OCI-LY1 (cell line): Measurements from ENCODE around the gene ADAMTS12.

Source experiments
- H2AFZ ChIP-seq: fragments of 200-600 bp; sonication (generic), shearing (Covaris generic); 2 replicates; pipeline ENCODE4 v1.6.0; 2014; ENCODE audit warnings: antibody characterized with exemption, mild to moderate bottlenecking, low read length
- H3F3A ChIP-seq: fragments of 200-600 bp; sonication (generic), shearing (Covaris generic); 2 replicates; pipeline ENCODE4 v1.6.0; 2014; ENCODE audit warnings: mild to moderate bottlenecking, antibody characterized with exemption, low read length, moderate library complexity; ENCODE audit not compliant: insufficient read depth
- H3K27ac ChIP-seq: fragments of 200-600 bp; sonication (generic); 2 replicates; pipeline ENCODE4 v1.5.1; 2014; ENCODE audit warnings: low read length, mixed run types, mild to moderate bottlenecking, low read depth; ENCODE audit not compliant: poor library complexity, severe bottlenecking
- H3K27me3 ChIP-seq: fragments of 200-600 bp; sonication (generic); 2 replicates; pipeline ENCODE4 v1.6.0; 2014; ENCODE audit warnings: antibody characterized with exemption, mild to moderate bottlenecking, low read length, moderate library complexity; ENCODE audit not compliant: insufficient read depth
- H3K36me3 ChIP-seq: fragments of 200-600 bp; sonication (generic); 2 replicates; pipeline ENCODE4 v1.6.1; 2014; ENCODE audit warnings: mild to moderate bottlenecking, antibody characterized with exemption, low read length, moderate library complexity, mixed read lengths; ENCODE audit not compliant: insufficient read depth
- H3K4me1 ChIP-seq: fragments of 200-600 bp; sonication (generic); 2 replicates; pipeline ENCODE4 v1.5.1; 2014; ENCODE audit warnings: mild to moderate bottlenecking, low read length, moderate library complexity; ENCODE audit not compliant: insufficient read depth, severe bottlenecking
- H3K4me2 ChIP-seq: fragments of 200-600 bp; sonication (generic), shearing (Covaris generic); 2 replicates; pipeline ENCODE4 v1.6.1; 2014; ENCODE audit warnings: low read length
- H3K4me3 ChIP-seq: fragments of 200-600 bp; sonication (generic); 2 replicates; pipeline ENCODE4 v1.5.1; 2014; ENCODE audit warnings: low read length, low read depth, mild to moderate bottlenecking, mixed read lengths; ENCODE audit not compliant: poor library complexity, severe bottlenecking
- H3K79me2 ChIP-seq: fragments of 200-600 bp; shearing (Covaris generic); 2 replicates; pipeline ENCODE4 v1.6.1; 2016; ENCODE audit warnings: mixed run types, low read length, mixed read lengths; ENCODE audit not compliant: insufficient read depth
- H3K9ac ChIP-seq: fragments of 200-600 bp; sonication (generic), shearing (Covaris generic); 2 replicates; pipeline ENCODE4 v1.6.1; 2014; ENCODE audit warnings: mild to moderate bottlenecking, low read length, mixed read lengths
- H3K9me2 ChIP-seq: fragments of 200-600 bp; sonication (generic), shearing (Covaris generic); 2 replicates; pipeline ENCODE4 v1.6.1; 2014; ENCODE audit warnings: low read depth, mild to moderate bottlenecking, low read length, mixed read lengths
- H3K9me3 ChIP-seq: fragments of 200-600 bp; shearing (Covaris generic); 2 replicates; pipeline ENCODE4 v1.6.1; 2014; ENCODE audit warnings: low read length, mixed read lengths
- H4K20me1 ChIP-seq: fragments of 200-600 bp; sonication (generic), shearing (Covaris generic); 2 replicates; pipeline ENCODE4 v1.6.0; 2016; ENCODE audit warnings: mild to moderate bottlenecking, low read length; ENCODE audit not compliant: insufficient read depth
- EZH2 ChIP-seq: fragments of 200-600 bp; sonication (generic), shearing (Covaris generic); IDR thresholded peaks from 2 replicates; pipeline ENCODE4 v1.8.0; 2017; ENCODE audit warnings: borderline replicate concordance, mixed run types, mild to moderate bottlenecking, antibody characterized with exemption, low read length, moderate library complexity, mixed read lengths
- TF ChIP-seq, protein P1 (sequence below): fragments of 200-600 bp; sonication (generic), shearing (Covaris generic); IDR thresholded peaks from 2 replicates; pipeline ENCODE4 v1.5.1; 2017; ENCODE audit warnings: mild to moderate bottlenecking, antibody characterized with exemption, low read length, moderate library complexity, mixed read lengths

The ADAMTS12 gene

DNA sequence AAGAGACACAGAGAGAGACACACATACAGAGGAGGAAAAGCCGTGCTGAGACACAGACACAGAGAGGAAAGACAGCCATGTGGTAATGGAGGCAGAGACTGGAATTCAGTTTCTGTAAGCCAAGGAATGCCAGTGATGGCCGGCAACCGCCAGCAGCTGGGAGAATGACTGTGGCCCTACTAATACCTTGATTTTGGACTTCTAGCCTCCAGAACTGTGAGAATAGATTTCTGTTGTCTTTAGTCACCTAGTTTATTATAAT is 360.8 kb downstream of the ADAMTS12 start:
- H3K36me3 ChIP-seq = no peaks in the 10 kb centered on the region
- H3K9me3 ChIP-seq = no peaks in the 10 kb centered on the region
- H3K4me3 ChIP-seq = no peak overlapping the region
- H2AFZ ChIP-seq = no peak overlapping the region
- no peak overlapping the region for H3K4me2 ChIP-seq
- no peak overlapping the region for H3K27ac ChIP-seq
- H3K9ac ChIP-seq = no peak overlapping the region
- no peaks in the 10 kb centered on the region for H4K20me1 ChIP-seq
- H3K4me1 ChIP-seq = no peaks in the 10 kb centered on the region
- H3F3A ChIP-seq = no peaks in the 10 kb centered on the region
- H3K79me2 ChIP-seq = no peaks in the 10 kb centered on the region
- TF ChIP-seq EZH2 = no peak
- TF ChIP-seq, protein P1, sequence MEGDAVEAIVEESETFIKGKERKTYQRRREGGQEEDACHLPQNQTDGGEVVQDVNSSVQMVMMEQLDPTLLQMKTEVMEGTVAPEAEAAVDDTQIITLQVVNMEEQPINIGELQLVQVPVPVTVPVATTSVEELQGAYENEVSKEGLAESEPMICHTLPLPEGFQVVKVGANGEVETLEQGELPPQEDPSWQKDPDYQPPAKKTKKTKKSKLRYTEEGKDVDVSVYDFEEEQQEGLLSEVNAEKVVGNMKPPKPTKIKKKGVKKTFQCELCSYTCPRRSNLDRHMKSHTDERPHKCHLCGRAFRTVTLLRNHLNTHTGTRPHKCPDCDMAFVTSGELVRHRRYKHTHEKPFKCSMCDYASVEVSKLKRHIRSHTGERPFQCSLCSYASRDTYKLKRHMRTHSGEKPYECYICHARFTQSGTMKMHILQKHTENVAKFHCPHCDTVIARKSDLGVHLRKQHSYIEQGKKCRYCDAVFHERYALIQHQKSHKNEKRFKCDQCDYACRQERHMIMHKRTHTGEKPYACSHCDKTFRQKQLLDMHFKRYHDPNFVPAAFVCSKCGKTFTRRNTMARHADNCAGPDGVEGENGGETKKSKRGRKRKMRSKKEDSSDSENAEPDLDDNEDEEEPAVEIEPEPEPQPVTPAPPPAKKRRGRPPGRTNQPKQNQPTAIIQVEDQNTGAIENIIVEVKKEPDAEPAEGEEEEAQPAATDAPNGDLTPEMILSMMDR = no peak
- H3K27me3 ChIP-seq = no peaks in the 10 kb centered on the region
- no peaks in the 10 kb centered on the region for H3K9me2 ChIP-seq

DNA sequence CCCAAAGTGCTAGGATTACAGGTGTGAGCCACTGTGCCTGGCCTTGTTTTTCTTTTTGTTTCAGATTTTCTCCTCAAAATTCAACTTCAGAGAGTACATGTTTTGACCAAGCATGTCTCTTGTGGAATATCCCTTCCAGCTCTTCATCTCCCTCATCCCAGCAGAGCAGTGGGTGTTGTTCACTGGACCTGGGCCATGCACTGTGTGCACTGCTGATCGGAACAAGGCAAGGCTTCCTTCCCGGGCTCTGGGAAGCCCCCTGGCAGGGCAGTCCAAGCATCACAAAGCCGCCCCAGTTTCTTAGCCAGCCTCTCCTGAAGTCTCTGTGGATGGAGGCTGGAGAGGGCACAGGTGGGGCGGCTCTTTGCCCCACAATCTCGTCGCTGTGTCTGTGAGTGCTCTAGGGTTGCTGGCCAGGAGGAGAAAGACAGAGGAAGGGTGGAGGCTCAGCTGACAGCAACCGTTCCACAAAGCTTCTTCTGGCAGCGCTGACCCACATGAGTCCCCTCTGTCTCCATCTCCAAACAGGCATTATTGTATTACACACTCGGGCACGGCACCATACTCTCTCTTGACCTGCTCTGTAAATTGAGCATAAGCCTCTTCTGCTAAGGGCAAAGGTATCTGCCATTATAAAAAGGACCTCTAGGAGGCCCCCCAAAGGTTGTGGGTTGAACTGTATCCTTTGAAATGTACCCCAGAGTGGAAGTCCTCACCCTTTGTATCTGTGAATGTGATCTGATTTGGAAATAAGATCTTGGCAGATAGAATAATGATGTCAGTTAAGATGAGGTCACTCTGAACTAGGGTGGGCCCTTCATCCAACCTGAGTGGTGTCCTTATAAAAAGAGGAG is 361.4 kb downstream of the ADAMTS12 start:
- H2AFZ ChIP-seq = no peak overlapping the region
- H3K79me2 ChIP-seq = no peaks in the 10 kb centered on the region
- no peaks in the 10 kb centered on the region for H3K27me3 ChIP-seq
- no peaks in the 10 kb centered on the region for H3K9me3 ChIP-seq
- no peak overlapping the region for H3K4me3 ChIP-seq
- H3K9ac ChIP-seq = no peak overlapping the region
- H3K4me2 ChIP-seq = no peak overlapping the region
- no peaks in the 10 kb centered on the region for H3F3A ChIP-seq
- no peak for TF ChIP-seq EZH2
- TF ChIP-seq, protein P1 = 0 out of 2 replicates have a peak, but pooled peaks have one; percentile 8
- H3K27ac ChIP-seq = no peak overlapping the region
- no peaks in the 10 kb centered on the region for H3K4me1 ChIP-seq
- H3K9me2 ChIP-seq = no peaks in the 10 kb centered on the region
- no peaks in the 10 kb centered on the region for H4K20me1 ChIP-seq
- H3K36me3 ChIP-seq = no peaks in the 10 kb centered on the region

DNA sequence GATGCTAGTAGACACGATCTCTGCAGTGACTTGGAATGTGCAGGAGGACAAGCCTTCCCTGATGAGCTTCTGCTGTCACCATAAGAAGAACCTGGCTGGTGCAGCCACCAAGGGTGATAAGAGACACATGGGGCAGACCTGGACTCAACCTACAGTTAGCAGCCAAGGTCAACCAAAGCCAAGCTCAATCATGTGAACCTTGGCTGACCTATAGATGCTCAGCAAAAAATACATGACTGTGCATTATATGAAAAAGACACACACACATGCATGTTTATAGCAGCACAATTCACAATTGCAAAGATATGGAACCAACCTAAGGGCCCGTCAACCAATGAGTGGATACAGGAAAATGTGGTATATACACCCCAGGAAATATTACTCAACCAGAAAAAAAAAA is 364.1 kb downstream of the ADAMTS12 start:
- Histone ChIP-seq H2AFZ (no peak overlapping the region), H3K36me3 (no peaks in the 10 kb centered on the region), H3K9ac (no peak overlapping the region), H3K4me2 (no peak overlapping the region), H4K20me1 (no peaks in the 10 kb centered on the region), H3K27ac (no peak overlapping the region), H3K27me3 (no peaks in the 10 kb centered on the region), H3K79me2 (no peaks in the 10 kb centered on the region), H3K9me3 (no peaks in the 10 kb centered on the region), H3K4me3 (no peak overlapping the region), H3F3A (no peaks in the 10 kb centered on the region), H3K4me1 (no peaks in the 10 kb centered on the region), H3K9me2 (no peaks in the 10 kb centered on the region)
- no peak for TF ChIP-seq EZH2
- TF ChIP-seq, protein P1 = no peak
